CD14-positive monocyte (primary cell): ENCODE measurements around the gene SLFN5. TPM values are rescaled to one million over a fixed set of nuclear protein-coding genes. Genes with fewer than 3 reads are reported as not detected.
A peak's percentile ranks its signal among the peaks of the same experiment; 100 is the strongest.

Experiments used
- DNase-seq, 3 donors: peaks; one replicate each; pipeline ENCODE4 v3.0.0-alpha.2; 2011 to 2022
- H2AFZ ChIP-seq: 2 replicates; pipeline ENCODE4 v1.6.0; 2012; ENCODE audit warnings: mild to moderate bottlenecking, low read depth, low read length, inconsistent platforms; ENCODE audit not compliant: insufficient read depth, poor library complexity, severe bottlenecking
- H3K27ac ChIP-seq, 2 donors: 1 replicate in 1 of 2; 2 replicates in 1 of 2; pipeline ENCODE4 v1.5.1; 2012 to 2013; ENCODE audit warnings: low read length in 2 of 2, control low read depth in 1 of 2, inconsistent platforms in 1 of 2, low read depth in 1 of 2, mild to moderate bottlenecking in 1 of 2
- H3K27me3 ChIP-seq, 2 donors: one replicate each; pipeline versions ENCODE4 v1.6.0 to v1.6.1; 2011 to 2013; ENCODE audit warnings: low read length in 2 of 2; ENCODE audit not compliant: control insufficient read depth in 2 of 2, insufficient read depth in 2 of 2
- H3K36me3 ChIP-seq, 2 donors: replicated peaks in 1 of 2; 1 replicate in 1 of 2; 2 replicates in 1 of 2; pipeline versions ENCODE4 v1.5.1 to v1.6.1; 2012 to 2013; ENCODE audit warnings: low read length in 2 of 2, control low read depth in 1 of 2, inconsistent platforms in 1 of 2, mild to moderate bottlenecking in 1 of 2; ENCODE audit not compliant: insufficient read depth in 2 of 2, control insufficient read depth in 1 of 2
- H3K4me1 ChIP-seq, 2 donors: 1 replicate in 1 of 2; 2 replicates in 1 of 2; pipeline versions ENCODE4 v1.5.1 to v1.6.1; 2012 to 2013; ENCODE audit warnings: low read length in 2 of 2, control low read depth in 1 of 2, inconsistent platforms in 1 of 2, mild to moderate bottlenecking in 1 of 2, moderate library complexity in 1 of 2; ENCODE audit not compliant: insufficient read depth in 2 of 2, control insufficient read depth in 1 of 2
- H3K4me2 ChIP-seq: replicated peaks from 2 replicates; pipeline ENCODE3; 2012; ENCODE audit warnings: low read length, moderate library complexity, mild to moderate bottlenecking; ENCODE audit not compliant: poor library complexity, severe bottlenecking; ENCODE audit errors: extremely low read depth
- H3K4me3 ChIP-seq, 3 experiments: fragments of 200-600 bp in 1 of 3; sonication (generic) in 1 of 3; replicated peaks in 1 of 3; 1 replicate in 2 of 3; 2 replicates in 1 of 3; pipeline ENCODE4 v1.5.1; 2011 to 2013; ENCODE audit warnings: low read length in 3 of 3, mild to moderate bottlenecking in 3 of 3, control low read depth in 2 of 3, low read depth in 2 of 3, inconsistent platforms in 1 of 3, moderate library complexity in 1 of 3
- H3K79me2 ChIP-seq: 2 replicates; pipeline ENCODE4 v1.6.0; 2012; ENCODE audit warnings: mild to moderate bottlenecking, control low read depth, inconsistent platforms, low read length, moderate library complexity; ENCODE audit not compliant: insufficient read depth
- H3K9ac ChIP-seq: 2 replicates; pipeline ENCODE4 v1.6.0; 2017; ENCODE audit warnings: low read length, mild to moderate bottlenecking; ENCODE audit not compliant: insufficient read depth, poor library complexity, severe bottlenecking
- H3K9me3 ChIP-seq, 2 donors: replicated peaks in 1 of 2; 1 replicate in 1 of 2; 2 replicates in 1 of 2; pipeline versions ENCODE4 v1.5.1 to v1.6.1; 2012 to 2013; ENCODE audit warnings: low read length in 2 of 2, control low read depth in 1 of 2; ENCODE audit not compliant: control insufficient read depth in 1 of 2, insufficient read depth in 1 of 2
- H4K20me1 ChIP-seq: 2 replicates; pipeline ENCODE4 v1.6.0; 2012; ENCODE audit warnings: mild to moderate bottlenecking, low read length, control low read depth, moderate library complexity; ENCODE audit not compliant: insufficient read depth
- H3K27ac Mint-ChIP-seq, 7 donors: one replicate each; pipeline ENCODE4 v1.8.0; 2020; ENCODE audit warnings: mild to moderate bottlenecking in 7 of 7, mixed read lengths in 7 of 7, moderate library complexity in 6 of 7, inconsistent platforms in 2 of 7
- H3K27me3 Mint-ChIP-seq, 3 donors: one replicate each; pipeline ENCODE4 v1.8.0; 2021 to 2022; ENCODE audit warnings: low read depth in 3 of 3, mild to moderate bottlenecking in 3 of 3, mixed read lengths in 3 of 3, moderate library complexity in 3 of 3, inconsistent platforms in 1 of 3
- H3K36me3 Mint-ChIP-seq, 2 donors: one replicate each; pipeline ENCODE4 v1.8.0; 2020; ENCODE audit warnings: mixed read lengths in 2 of 2, inconsistent platforms in 1 of 2, mild to moderate bottlenecking in 1 of 2
- H3K4me1 Mint-ChIP-seq: one replicate; pipeline ENCODE4 v1.8.0; 2020; ENCODE audit warnings: mild to moderate bottlenecking, mixed read lengths
- H3K4me3 Mint-ChIP-seq, 2 donors: one replicate each; pipeline ENCODE4 v1.8.0; 2020; ENCODE audit warnings: mild to moderate bottlenecking in 2 of 2, mixed read lengths in 2 of 2, moderate library complexity in 1 of 2
- H3K9me3 Mint-ChIP-seq, 7 donors: one replicate each; pipeline ENCODE4 v1.8.0; 2020 to 2022; ENCODE audit warnings: mixed read lengths in 7 of 7, mild to moderate bottlenecking in 6 of 7, moderate library complexity in 6 of 7, inconsistent platforms in 2 of 7
- CTCF ChIP-seq: fragments of 200-600 bp; IDR thresholded peaks from one replicate; pipeline ENCODE4 v1.8.0; 2022; ENCODE audit warnings: antibody characterized with exemption, mild to moderate bottlenecking
- WGBS: methylation state at CpG from one replicate; pipeline ENCODE4 v1.1.5; 2013; ENCODE audit warnings: missing lambda C conversion rate; ENCODE audit not compliant: insufficient coverage; 5-methylcytosine and 5-hydroxymethylcytosine counted together
- intact Hi-C, 2 donors: fragments of 100-400 bp; cut with micrococcal nuclease; formaldehyde crosslinking; loops; one replicate each; pipeline versions ENCODE4 v1.15.0 to v1.15.1; 2023
- polyA plus RNA-seq, 3 donors: library from polyadenylated mRNA; depleted of rRNA in 1 of 3; unstranded in 2 of 3; stranded (reverse) in 1 of 3; fragments of 300-500 nt in 2 of 3; fragments of >200 nt in 1 of 3; fragmentation: Illumina TruSeq in 2 of 3; gene quantifications; 1 replicate in 2 of 3; 2 replicates in 1 of 3; pipeline ENCODE4 v1.2.3, GENCODE V29; 2012 to 2021

The SLFN5 gene
- polyA plus RNA-seq, 3 donors: 2.9 to 8.8 (median 5.3) TPM

GRCh38 chr17:35259001-35259400 is 16.1 kb downstream of the SLFN5 start:
- TF ChIP-seq CTCF: no peak
- H3K9ac ChIP-seq: no peak overlapping the region
- H3K36me3 Mint-ChIP-seq: peaks cover 33 to 45% of the 10 kb centered on the region in 2 donors
- H3K36me3 ChIP-seq: peaks cover 8 to 28% of the 10 kb centered on the region in 2 donors
- no peak overlapping the region for H3K4me3 ChIP-seq
- peaks cover 16% of the 10 kb centered on the region for H3K4me1 Mint-ChIP-seq
- no peak overlapping the region for H2AFZ ChIP-seq
- peaks cover 0 to 2% (median 0%) of the 10 kb centered on the region in 7 donors for H3K9me3 Mint-ChIP-seq
- no peak overlapping the region for H3K4me2 ChIP-seq
- H3K27me3 Mint-ChIP-seq: peaks cover 4 to 13% (median 9%) of the 10 kb centered on the region in 3 donors
- H3K4me1 ChIP-seq: peaks cover 14 to 16% of the 10 kb centered on the region in 2 donors
- 95% methylated on average over 4 of the region's 6 CpGs for WGBS
- no peaks in the 10 kb centered on the region for H4K20me1 ChIP-seq
- no peak overlapping the region for H3K27ac ChIP-seq
- no peaks in the 10 kb centered on the region for H3K79me2 ChIP-seq
- DNase-seq: no peak
- no peak overlapping the region for H3K27ac Mint-ChIP-seq
- intact Hi-C loops: no loop called here
- H3K27me3 ChIP-seq: peaks cover 0 to 6% of the 10 kb centered on the region in 2 donors
- no peaks in the 10 kb centered on the region for H3K9me3 ChIP-seq
- H3K4me3 Mint-ChIP-seq: peak overlapping the region in 1 of 2 donors; percentile 59

GRCh38 chr17:35265071-35265470 is 22.2 kb downstream of the SLFN5 start:
- Histone ChIP-seq H3K27ac (no peak overlapping the region), H3K9ac (no peak overlapping the region), H3K79me2 (no peaks in the 10 kb centered on the region), H3K36me3 (peaks cover 21 to 66% of the 10 kb centered on the region in 2 donors), H3K4me2 (no peak overlapping the region), H3K4me3 (no peak overlapping the region), H3K27me3 (no peaks in the 10 kb centered on the region), H4K20me1 (no peaks in the 10 kb centered on the region), H3K9me3 (no peaks in the 10 kb centered on the region), H2AFZ (no peak overlapping the region), H3K4me1 (peaks cover 3 to 5% of the 10 kb centered on the region in 2 donors)
- H3K4me1 Mint-ChIP-seq: peaks cover 2% of the 10 kb centered on the region
- no peaks in the 10 kb centered on the region for H3K9me3 Mint-ChIP-seq
- intact Hi-C loops: no loop called here
- DNase-seq: no peak
- H3K36me3 Mint-ChIP-seq: peaks cover 47 to 64% of the 10 kb centered on the region in 2 donors
- H3K27me3 Mint-ChIP-seq: peaks cover 0 to 2% (median 2%) of the 10 kb centered on the region in 3 donors
- no peak for TF ChIP-seq CTCF
- 100% methylated on average over 1 of the region's 5 CpGs for WGBS
- no peak overlapping the region for H3K27ac Mint-ChIP-seq
- H3K4me3 Mint-ChIP-seq: no peak overlapping the region
